ENCODE results near the gene CHDH.

GRCh38 chr3:53823026-53823955 is 22.9 kb downstream of the CHDH start:
- no peak for TF ChIP-seq CTCF (IDR thresholded peaks at IDR 0.05)
- TF ChIP-seq POLR2A (IDR thresholded peaks at IDR 0.05; ENCODE audit: low read length) = no peak
- TF ChIP-seq HDAC2 (IDR thresholded peaks at IDR 0.05) = no peak
- TF ChIP-seq CEBPB (IDR thresholded peaks at IDR 0.05) = no peak
- TF ChIP-seq MAZ (IDR thresholded peaks at IDR 0.05; ENCODE audit: borderline replicate concordance, low read depth, low read length) = no peak

Data from A549 (cell line).